H9 (cell line): ENCODE results near the gene STAC2. TPM values are rescaled to one million over a fixed set of nuclear protein-coding genes. Genes with fewer than 3 reads are reported as not detected.

ENCODE experiments used
- DNase-seq: peaks from one replicate; pipeline ENCODE4 v3.0.0-alpha.2; 2017
- H2AFZ ChIP-seq: one replicate; pipeline ENCODE4 v1.6.1; 2013; ENCODE audit warnings: mild to moderate bottlenecking, low read length, control low read depth, moderate library complexity
- H2AK5ac ChIP-seq: 2 replicates; pipeline ENCODE4 v1.6.1; 2013; ENCODE audit warnings: low read length, control low read depth, mixed read lengths; ENCODE audit not compliant: insufficient read length
- H2BK120ac ChIP-seq: one replicate; pipeline ENCODE4 v1.6.1; 2013; ENCODE audit warnings: low read depth, mild to moderate bottlenecking, low read length, control low read depth, inconsistent platforms; ENCODE audit not compliant: poor library complexity, severe bottlenecking
- H2BK12ac ChIP-seq: 2 replicates; pipeline ENCODE4 v1.6.1; 2013; ENCODE audit warnings: low read length, control low read depth, mixed read lengths, low read depth; ENCODE audit not compliant: insufficient read length
- H2BK15ac ChIP-seq: 2 replicates; pipeline ENCODE4 v1.6.1; 2013; ENCODE audit warnings: low read depth, low read length, control low read depth
- H2BK20ac ChIP-seq: one replicate; pipeline ENCODE4 v1.6.1; 2013; ENCODE audit warnings: low read depth, mild to moderate bottlenecking, low read length, control low read depth, inconsistent platforms; ENCODE audit not compliant: poor library complexity, severe bottlenecking
- H2BK5ac ChIP-seq: 2 replicates; pipeline ENCODE4 v1.6.1; 2013; ENCODE audit warnings: low read length, control low read depth, mixed read lengths; ENCODE audit not compliant: insufficient read length
- H3K14ac ChIP-seq: 2 replicates; pipeline ENCODE4 v1.6.1; 2013; ENCODE audit warnings: low read length, control low read depth; ENCODE audit not compliant: insufficient read depth
- H3K18ac ChIP-seq: 2 replicates; pipeline ENCODE4 v1.6.1; 2013; ENCODE audit warnings: low read depth, mild to moderate bottlenecking, mixed read lengths, low read length, control low read depth; ENCODE audit not compliant: insufficient read length
- H3K23ac ChIP-seq: 2 replicates; pipeline ENCODE4 v1.6.1; 2013; ENCODE audit warnings: low read length, control low read depth, mixed read lengths, low read depth; ENCODE audit not compliant: insufficient read length
- H3K23me2 ChIP-seq: 2 replicates; pipeline ENCODE4 v1.6.1; 2013; ENCODE audit warnings: low read depth, mild to moderate bottlenecking, mixed read lengths, low read length, control low read depth; ENCODE audit not compliant: insufficient read length, poor library complexity, severe bottlenecking
- H3K27ac ChIP-seq: 2 replicates; pipeline ENCODE4 v1.5.1; 2013; ENCODE audit warnings: low read length, control low read depth, mixed read lengths, low read depth; ENCODE audit not compliant: insufficient read length
- H3K27me3 ChIP-seq: 2 replicates; pipeline ENCODE4 v1.6.1; 2013; ENCODE audit warnings: low read length, control low read depth, inconsistent platforms; ENCODE audit not compliant: insufficient read depth
- H3K4ac ChIP-seq: 2 replicates; pipeline ENCODE4 v1.6.1; 2013; ENCODE audit warnings: low read depth, mild to moderate bottlenecking, control low read depth, inconsistent platforms, low read length, moderate library complexity
- H3K4me1 ChIP-seq: 2 replicates; pipeline ENCODE4 v1.6.1; 2013; ENCODE audit warnings: low read length, control low read depth, inconsistent platforms; ENCODE audit not compliant: insufficient read depth
- H3K4me2 ChIP-seq: 2 replicates; pipeline ENCODE4 v1.6.1; 2013; ENCODE audit warnings: low read length, control low read depth, mixed read lengths; ENCODE audit not compliant: insufficient read length, insufficient read depth
- H3K56ac ChIP-seq: 2 replicates; pipeline ENCODE4 v1.6.1; 2013; ENCODE audit warnings: low read depth, mild to moderate bottlenecking, mixed read lengths, low read length, control low read depth; ENCODE audit not compliant: insufficient read length
- H3K79me1 ChIP-seq: 2 replicates; pipeline ENCODE4 v1.6.1; 2013; ENCODE audit warnings: low read depth, mild to moderate bottlenecking, moderate library complexity, low read length, control low read depth, inconsistent platforms; ENCODE audit not compliant: insufficient read depth, poor library complexity, severe bottlenecking
- H3K79me2 ChIP-seq: 2 replicates; pipeline ENCODE4 v1.6.1; 2013; ENCODE audit warnings: low read length, control low read depth, inconsistent platforms; ENCODE audit not compliant: insufficient read depth
- H3K9ac ChIP-seq: 2 replicates; pipeline ENCODE4 v1.6.1; 2013; ENCODE audit warnings: low read length, control low read depth, mixed read lengths; ENCODE audit not compliant: insufficient read length; ENCODE audit errors: extremely low read depth
- H3K9me3 ChIP-seq: one replicate; pipeline ENCODE4 v1.6.1; 2013; ENCODE audit warnings: low read depth, low read length, inconsistent platforms; ENCODE audit not compliant: control insufficient read depth
- H3T11ph ChIP-seq: one replicate; pipeline ENCODE4 v1.6.1; 2013; ENCODE audit warnings: mild to moderate bottlenecking, low read length, control low read depth, inconsistent platforms
- H4K20me1 ChIP-seq: one replicate; pipeline ENCODE4 v1.6.1; 2013; ENCODE audit not compliant: control insufficient read depth, insufficient read length, insufficient read depth
- H4K5ac ChIP-seq: 2 replicates; pipeline ENCODE4 v1.6.1; 2013; ENCODE audit warnings: low read depth, mild to moderate bottlenecking, mixed read lengths, low read length, control low read depth; ENCODE audit not compliant: insufficient read length
- H4K8ac ChIP-seq: replicated peaks from 2 replicates; pipeline ENCODE4 v1.6.1; 2013; ENCODE audit warnings: low read length, control low read depth, mixed read lengths, low read depth; ENCODE audit not compliant: insufficient read length
- H4K91ac ChIP-seq: 2 replicates; pipeline ENCODE4 v1.6.1; 2013; ENCODE audit warnings: low read depth, mild to moderate bottlenecking, moderate library complexity, mixed read lengths, low read length, control low read depth; ENCODE audit not compliant: insufficient read length
- H3K27ac Mint-ChIP-seq, 3 experiments: 2 replicates in 2 of 3; 3 replicates in 1 of 3; pipeline ENCODE4 v1.8.0; 2020 to 2021; ENCODE audit warnings: mixed read lengths in 3 of 3, mild to moderate bottlenecking in 1 of 3, moderate library complexity in 1 of 3
- H3K27me3 Mint-ChIP-seq: 2 replicates; pipeline ENCODE4 v1.8.0; 2021; ENCODE audit warnings: low read depth, mild to moderate bottlenecking, moderate library complexity, mixed read lengths
- H3K36me3 Mint-ChIP-seq, 3 experiments: 2 replicates in 2 of 3; 3 replicates in 1 of 3; pipeline ENCODE4 v1.8.0; 2020 to 2021; ENCODE audit warnings: low read depth in 3 of 3, mixed read lengths in 3 of 3; ENCODE audit not compliant: insufficient read depth in 1 of 3
- H3K4me1 Mint-ChIP-seq, 2 experiments: 2 replicates each; pipeline ENCODE4 v1.8.0; 2020; ENCODE audit warnings: mixed read lengths in 2 of 2
- H3K4me3 Mint-ChIP-seq, 2 experiments: 2 replicates in 1 of 2; 3 replicates in 1 of 2; pipeline ENCODE4 v1.8.0; 2020 to 2021; ENCODE audit warnings: mild to moderate bottlenecking in 2 of 2, mixed read lengths in 2 of 2, moderate library complexity in 1 of 2
- H3K9me3 Mint-ChIP-seq, 2 experiments: 2 replicates in 1 of 2; 3 replicates in 1 of 2; pipeline ENCODE4 v1.8.0; 2020; ENCODE audit warnings: mild to moderate bottlenecking in 2 of 2, mixed read lengths in 2 of 2, moderate library complexity in 1 of 2
- CTCF ChIP-seq: fragments of 200-600 bp; sonication (generic); conservative IDR thresholded peaks from 3 replicates; pipeline ENCODE4 v1.8.0; 2021; ENCODE audit warnings: antibody characterized with exemption, mild to moderate bottlenecking
- WGBS: extraction: QIAGEN DNeasy Blood & Tissue Kit; methylation state at CpG from one replicate; pipeline ENCODE4 v1.1.7; 2013; ENCODE audit warnings: missing lambda C conversion rate, low lambda C conversion rate, mixed read lengths; ENCODE audit not compliant: insufficient read length; ENCODE audit errors: extremely low coverage; 5-methylcytosine and 5-hydroxymethylcytosine counted together
- total RNA-seq: library from RNA; stranded (reverse); gene quantifications from 2 replicates; pipeline ENCODE4 v1.2.1, GENCODE V29; 2021

Gene STAC2
- total RNA-seq, 1 experiment from 2014 or later: 2.5 TPM

GRCh38 chr17:39239640-39240314 lies 14.0 kb upstream of the STAC2 start:
- peak overlapping the region; percentile 47; the same call in 1 of the 2 replicates for H3K14ac ChIP-seq
- no peak overlapping the region; a peak in 2 of 7 replicates for H3K27ac Mint-ChIP-seq
- peaks cover 11 to 30% of the 10 kb centered on the region in 2 experiments for H3K4me1 Mint-ChIP-seq
- TF ChIP-seq CTCF: peak; percentile 87
- no peak overlapping the region for H3T11ph ChIP-seq
- H3K27ac ChIP-seq: no peak overlapping the region
- H3K27me3 ChIP-seq: no peaks in the 10 kb centered on the region
- H2AFZ ChIP-seq: no peak overlapping the region
- H4K20me1 ChIP-seq: no peaks in the 10 kb centered on the region
- H4K5ac ChIP-seq: no peak overlapping the region
- H3K36me3 Mint-ChIP-seq: no peaks in the 10 kb centered on the region
- peak overlapping the region; percentile 30 to 33; a peak in 4 of 5 replicates for H3K4me3 Mint-ChIP-seq
- H3K79me1 ChIP-seq: no peaks in the 10 kb centered on the region
- H2BK20ac ChIP-seq: no peak overlapping the region
- no peak overlapping the region for H2BK12ac ChIP-seq
- H3K9me3 Mint-ChIP-seq: no peaks in the 10 kb centered on the region
- H4K8ac ChIP-seq: no peak overlapping the region
- DNase-seq: peak; percentile 95
- H3K23ac ChIP-seq: no peak overlapping the region
- H3K4me1 ChIP-seq: no peaks in the 10 kb centered on the region
- H4K91ac ChIP-seq: no peak overlapping the region
- no peak overlapping the region for H3K4ac ChIP-seq
- H3K56ac ChIP-seq: no peak overlapping the region
- H2BK5ac ChIP-seq: no peak overlapping the region
- H2AK5ac ChIP-seq: no peak overlapping the region
- no peak overlapping the region for H2BK15ac ChIP-seq
- H2BK120ac ChIP-seq: no peak overlapping the region
- H3K27me3 Mint-ChIP-seq: peaks cover 2% of the 10 kb centered on the region; the same call in 1 of the 2 replicates
- H3K79me2 ChIP-seq: no peaks in the 10 kb centered on the region
- no peak overlapping the region for H3K9ac ChIP-seq
- H3K9me3 ChIP-seq: no peaks in the 10 kb centered on the region
- H3K4me2 ChIP-seq: no peak overlapping the region
- peak overlapping the region; percentile 16 for H3K18ac ChIP-seq
- H3K23me2 ChIP-seq: no peaks in the 10 kb centered on the region
- WGBS: no CpG with 5 or more reads among the region's 16 CpGs
